Motor neuron (in vitro differentiated cells): Measurements from ENCODE around the gene BRD7. TPM values are rescaled to one million over a fixed set of nuclear protein-coding genes. Genes with fewer than 3 reads are reported as not detected.

Experiments
- ATAC-seq, 8 experiments: fragments of 200-7000 bp; cut with Tn5 transposase; replicated peaks in 6 of 8; 2 replicates each; pipeline ENCODE4 v1.8.0; 2021; ENCODE audit warnings: mild to moderate bottlenecking in 8 of 8, moderate library complexity in 8 of 8
- H3K27ac ChIP-seq, 2 donors: fragments of 250-450 bp; sonication (Bioruptor Pico); 2 replicates each; pipeline ENCODE4 v1.9.0; 2021; ENCODE audit warnings: antibody characterized with exemption in 2 of 2, mild to moderate bottlenecking in 2 of 2, moderate library complexity in 1 of 2
- H3K4me1 ChIP-seq, 2 donors: fragments of 250-450 bp; sonication (Bioruptor Pico); replicated peaks in 1 of 2; 2 replicates each; pipeline ENCODE4 v1.6.1; 2021; ENCODE audit warnings: antibody characterized with exemption in 2 of 2, mild to moderate bottlenecking in 2 of 2, moderate library complexity in 1 of 2
- H3K4me3 ChIP-seq, 5 donors: fragments of 250-450 bp; sonication (Bioruptor Pico); 2 replicates each; pipeline ENCODE4 v1.9.0; 2021; ENCODE audit warnings: antibody characterized with exemption in 5 of 5, mild to moderate bottlenecking in 5 of 5, moderate library complexity in 4 of 5
- WGBS, 10 experiments: fragments of 450-650 bp; shearing (Covaris generic); methylation state at CpG; one replicate each; pipeline ENCODE4 v1.0.0; 2022; 5-methylcytosine and 5-hydroxymethylcytosine counted together
- in situ Hi-C, 9 experiments: fragments of 400-800 bp; cut with MboI; loops; one replicate each; pipeline ENCODE4 v1.15.0; 2021; ENCODE audit warnings: low sequenced_read_pairs in 9 of 9, low pct_unique_long_range_greater_than_20kb in 2 of 9; ENCODE audit not compliant: unreplicated experiment in 9 of 9
- total RNA-seq, 8 experiments: library from RNA; unstranded; fragments of 300-600 nt; gene quantifications; 2 replicates each; pipeline versions ENCODE4 v1.2.3 to v1.2.4, GENCODE V29; 2022

Gene BRD7
- total RNA-seq, 8 experiments from 2014 or later, result 32.5 to 85.4 (median 55.8) TPM

DNA sequence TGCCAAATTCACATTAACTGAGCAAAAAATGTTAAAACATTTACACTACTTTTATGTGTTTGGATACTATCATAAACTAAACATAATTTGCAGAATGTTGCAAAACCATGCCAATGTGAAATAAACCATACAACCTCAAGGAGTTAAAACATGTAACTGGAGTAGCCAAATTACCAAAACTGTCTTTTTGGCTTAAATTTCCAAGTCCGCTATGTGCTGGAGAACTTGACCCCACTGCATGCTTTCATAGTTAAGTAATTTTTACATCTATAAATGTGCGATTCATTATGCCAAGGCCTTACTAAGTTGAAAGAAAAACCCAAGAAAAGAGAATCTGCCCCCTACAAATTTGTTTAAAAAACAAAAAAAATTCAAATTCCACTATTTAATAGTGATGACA, 28.2 kb downstream of the BRD7 start:
- in situ Hi-C loops, result no loop called here
- ATAC-seq, result no peak
- Histone ChIP-seq H3K4me1 (no peaks in the 10 kb centered on the region), H3K4me3 (no peak overlapping the region), H3K27ac (no peak overlapping the region)
- 56 to 100% (median 98%) methylated on average over 1 to 2 of the region's 2 CpGs; no CpG with 5 or more reads in 2 of the 10 experiments for WGBS, 10 experiments

DNA sequence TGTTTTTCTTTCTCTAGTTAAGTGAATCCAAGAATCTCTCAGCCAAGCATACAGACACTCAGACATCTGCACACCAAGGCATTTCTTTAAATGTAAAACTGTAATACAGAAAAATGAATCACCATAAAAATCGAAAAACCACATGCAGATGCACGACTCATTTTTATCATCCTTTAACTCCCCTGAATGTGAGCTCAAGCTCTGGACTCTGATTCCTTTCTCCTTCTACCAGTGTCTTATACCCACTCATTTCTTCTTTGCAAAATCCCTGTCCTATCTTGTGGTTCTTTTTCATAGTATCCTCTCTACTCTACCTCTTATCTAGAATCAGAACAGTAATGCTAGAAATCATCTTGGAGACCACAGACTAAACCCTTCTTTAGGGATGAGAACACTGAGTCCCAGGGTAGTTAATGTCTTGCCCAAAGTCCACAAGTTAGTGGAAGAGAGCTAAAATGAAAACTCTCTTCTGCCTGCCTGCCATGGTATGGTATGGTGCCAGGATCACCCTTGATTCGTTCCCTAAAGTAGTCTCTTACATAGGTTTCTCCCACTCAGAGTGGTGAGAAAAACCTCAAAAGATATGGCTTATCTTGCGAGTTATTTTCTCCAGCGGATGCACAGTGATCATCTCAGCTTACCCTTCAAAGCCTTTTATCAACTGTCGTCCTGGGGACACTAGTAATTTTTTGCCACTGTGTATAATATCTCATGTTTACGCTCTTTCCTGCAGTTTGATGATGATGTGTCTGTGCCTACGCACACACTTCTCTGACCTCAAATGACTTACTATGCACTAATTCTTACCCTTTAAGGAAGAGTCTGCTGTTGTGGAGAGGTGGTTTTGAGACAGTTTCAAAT, 30.2 kb downstream of the BRD7 start:
- peak in 2 of 8 experiments; percentile 16 to 30 for ATAC-seq
- in situ Hi-C loops, result no loop called here
- Histone ChIP-seq H3K4me1 (no peaks in the 10 kb centered on the region), H3K4me3 (no peak overlapping the region), H3K27ac (no peak overlapping the region)
- 0 to 100% (median 91%) methylated on average over 2 to 8 of the region's 8 CpGs; no CpG with 5 or more reads in 1 of the 10 experiments for WGBS, 10 experiments

DNA sequence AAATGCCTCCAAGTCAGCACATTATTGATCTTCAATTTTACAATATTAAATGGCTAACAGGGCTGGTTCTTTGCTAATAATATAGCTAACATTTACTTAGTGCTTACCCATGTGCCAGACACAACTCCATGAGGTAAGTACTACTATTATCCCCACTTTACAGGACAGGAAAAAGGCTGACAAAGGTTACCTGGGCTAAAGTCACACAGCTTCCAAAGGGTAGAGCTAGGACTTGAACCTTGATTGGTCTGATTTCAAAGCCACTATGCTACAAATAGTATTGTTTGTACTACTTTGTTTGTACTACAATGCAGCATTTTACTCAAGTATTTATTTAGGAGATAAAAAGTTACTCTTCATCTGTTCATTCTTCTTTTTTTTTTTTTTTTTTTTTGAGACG, 31.9 kb downstream of the BRD7 start:
- ATAC-seq, result no peak
- no peak overlapping the region for H3K27ac ChIP-seq
- no peak overlapping the region for H3K4me3 ChIP-seq
- in situ Hi-C loops, result no loop called here
- H3K4me1 ChIP-seq, result no peaks in the 10 kb centered on the region
- WGBS, 10 experiments, result 100% methylated on average over 1 of the region's 1 CpG; no CpG with 5 or more reads in 7 of the 10 experiments

DNA sequence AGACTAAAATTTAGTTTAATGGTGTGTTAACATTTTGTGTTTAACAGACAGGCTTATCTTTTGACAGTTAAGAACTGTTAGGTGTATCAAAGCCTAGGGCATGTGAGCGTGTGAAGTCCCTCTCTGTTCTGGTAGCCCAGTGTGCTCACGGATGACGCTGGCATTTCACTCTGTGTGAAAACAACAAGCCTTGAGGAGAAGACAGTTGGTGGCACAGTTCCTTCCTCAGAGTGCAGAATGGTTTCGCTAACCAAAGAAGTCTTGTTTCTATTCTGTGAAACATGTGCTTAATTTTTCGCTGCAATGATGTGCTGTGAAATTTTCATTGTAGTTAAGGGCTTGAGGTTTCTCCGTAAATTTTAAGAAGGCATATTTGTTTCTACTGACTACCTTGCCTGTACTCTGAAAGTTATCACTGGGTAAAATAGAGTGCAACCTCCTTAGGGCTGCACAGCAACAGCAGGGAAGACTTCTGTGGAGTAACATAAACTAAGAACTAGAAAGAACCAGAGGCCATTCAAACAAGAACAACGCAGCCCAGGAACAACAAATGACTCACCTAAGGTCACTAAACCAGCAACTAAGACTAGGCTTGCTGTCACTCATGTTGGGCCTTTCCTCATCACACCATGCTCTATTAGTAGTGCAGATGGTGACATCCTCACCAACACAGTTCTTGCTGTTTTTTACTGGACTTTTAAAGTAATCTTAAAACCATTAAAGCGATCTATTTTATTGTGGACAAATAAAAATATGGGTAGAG, 33.4 kb downstream of the BRD7 start:
- 38 to 100% (median 93%) methylated on average over 1 to 8 of the region's 8 CpGs for WGBS, 10 experiments

DNA sequence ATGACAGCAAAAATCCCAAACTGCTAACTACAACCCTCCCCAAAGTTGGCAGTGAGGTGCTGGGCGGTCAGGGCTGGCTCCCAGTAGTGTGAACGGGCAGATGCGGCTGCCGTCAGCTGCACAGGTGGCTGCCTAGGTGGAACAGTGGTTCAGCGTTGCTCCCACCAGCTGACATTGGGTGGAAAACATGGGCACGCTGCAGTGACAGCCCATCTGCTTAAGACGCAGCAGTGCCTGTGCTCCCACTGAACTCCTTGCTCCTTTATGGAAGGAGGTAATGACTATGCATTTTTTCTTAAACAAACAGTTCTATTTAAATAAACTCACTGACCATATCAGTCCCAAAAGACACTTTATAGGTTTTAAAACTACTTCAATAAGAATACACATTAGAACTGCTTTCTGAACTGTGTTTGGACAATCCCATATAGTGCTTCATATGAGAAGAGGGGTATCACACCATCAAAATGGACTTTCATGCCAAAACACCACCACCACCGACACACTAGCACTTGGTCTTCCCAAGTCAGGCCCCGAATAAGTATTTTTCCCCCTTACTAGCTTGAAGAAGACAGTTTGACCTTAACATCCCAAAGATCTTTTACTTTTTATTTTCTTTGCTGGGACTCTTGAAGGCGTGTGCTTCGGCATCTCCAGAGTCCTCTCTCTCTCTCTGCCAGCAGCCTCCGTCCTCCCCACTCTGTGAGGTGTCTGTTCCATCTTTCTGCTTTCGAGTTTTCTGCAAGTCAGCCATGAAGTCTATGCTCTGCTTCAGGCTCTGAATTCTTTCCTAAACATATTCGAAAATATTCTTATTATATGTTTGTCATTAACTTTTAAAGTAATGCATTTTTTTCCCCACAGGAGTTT, 34.4 kb downstream of the BRD7 start:
- in situ Hi-C loops, result no loop called here
- ATAC-seq, result peak in 1 of 8 experiments; percentile 52
- no peak overlapping the region for H3K4me3 ChIP-seq
- H3K4me1 ChIP-seq, result no peaks in the 10 kb centered on the region
- 66 to 98% (median 92%) methylated on average over 3 to 9 of the region's 14 CpGs for WGBS, 10 experiments
- H3K27ac ChIP-seq, result no peak overlapping the region

More for the DNA sequence above, 33.4 kb downstream of the BRD7 start:
- no peak overlapping the region for H3K4me3 ChIP-seq
- no peak for ATAC-seq
- no peak overlapping the region for H3K27ac ChIP-seq
- in situ Hi-C loops, result no loop called here
- no peaks in the 10 kb centered on the region for H3K4me1 ChIP-seq

DNA sequence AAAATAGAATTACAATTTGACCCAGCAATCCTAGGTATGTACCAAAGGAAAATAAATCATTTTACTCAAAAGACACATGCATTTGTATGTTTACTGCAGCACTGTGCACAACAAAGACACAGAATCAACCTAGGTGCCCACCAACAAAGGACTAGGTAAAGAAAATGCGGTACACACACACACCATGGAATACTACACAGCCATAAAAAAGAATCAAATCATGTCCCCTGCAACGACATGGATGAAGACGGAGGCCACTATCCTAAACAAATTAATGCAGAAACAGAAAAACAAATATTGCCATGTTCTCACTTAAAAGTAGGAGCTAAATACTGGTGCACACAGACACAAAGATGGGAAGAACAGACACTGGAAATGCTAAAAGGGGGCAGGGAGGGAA, 36.2 kb downstream of the BRD7 start:
- ATAC-seq, result no peak
- in situ Hi-C loops, result no loop called here
- 80 to 100% (median 94%) methylated on average over 1 to 3 of the region's 3 CpGs; no CpG with 5 or more reads in 2 of the 10 experiments for WGBS, 10 experiments
- H3K4me3 ChIP-seq, result no peak overlapping the region
- H3K4me1 ChIP-seq, result no peaks in the 10 kb centered on the region
- H3K27ac ChIP-seq, result no peak overlapping the region

DNA sequence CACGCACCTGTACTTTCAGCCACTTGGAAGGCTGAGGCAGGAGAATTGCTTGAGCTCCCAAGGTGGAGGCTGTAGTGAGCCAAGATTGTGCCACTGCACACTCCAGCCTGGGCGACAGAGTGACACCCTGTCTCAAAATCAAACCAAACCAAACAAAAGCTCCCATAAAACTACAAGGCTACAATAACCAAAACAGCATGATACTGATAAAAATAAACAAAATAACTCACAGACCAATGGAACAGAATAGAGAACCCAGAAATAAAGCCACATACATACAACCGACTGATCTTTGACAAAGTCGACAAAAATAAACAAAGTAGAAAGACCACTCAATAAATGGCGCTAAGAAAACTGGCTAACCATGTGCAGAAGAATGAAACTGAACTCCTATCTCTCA, 37.2 kb downstream of the BRD7 start:
- in situ Hi-C loops, result no loop called here
- H3K4me3 ChIP-seq, result no peak overlapping the region
- no peaks in the 10 kb centered on the region for H3K4me1 ChIP-seq
- no peak overlapping the region for H3K27ac ChIP-seq
- no peak for ATAC-seq
- WGBS, 10 experiments, result 50 to 98% (median 85%) methylated on average over 1 to 5 of the region's 5 CpGs; no CpG with 5 or more reads in 4 of the 10 experiments

DNA sequence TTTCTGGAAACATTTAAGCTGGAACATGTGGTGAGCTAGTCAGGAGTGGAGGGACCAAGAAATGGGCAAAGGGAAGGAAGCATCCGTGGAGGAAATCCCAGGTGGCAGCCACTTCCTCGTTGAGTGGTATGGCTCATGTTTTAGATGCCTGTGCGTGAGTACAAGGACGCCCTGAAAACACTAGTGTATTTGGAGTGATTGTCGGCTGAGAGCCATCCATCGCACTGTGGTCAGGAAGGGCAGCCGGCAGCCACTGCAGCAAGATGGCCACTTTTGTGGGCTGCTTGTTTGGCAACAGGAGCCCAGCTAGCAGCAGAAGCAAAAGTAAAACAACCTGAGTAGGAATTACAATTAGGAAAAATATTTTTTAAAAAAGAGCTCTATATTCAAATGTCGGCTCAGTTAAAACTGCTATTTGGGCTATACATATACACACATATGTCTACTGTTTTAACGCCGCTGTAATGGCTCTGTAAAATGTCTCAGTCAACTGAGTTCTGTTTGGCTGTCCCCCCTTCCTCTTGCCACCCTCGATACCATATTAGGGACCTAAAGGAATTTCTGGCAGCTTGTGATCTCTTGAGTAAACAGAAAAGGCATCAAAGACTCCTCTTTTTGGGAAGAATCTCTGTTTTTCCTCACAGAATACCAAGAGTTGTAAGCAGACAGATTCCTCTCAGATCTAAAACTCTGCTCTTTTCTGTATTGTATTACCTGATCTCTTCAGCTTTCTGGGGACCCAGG, 39.2 kb downstream of the BRD7 start:
- no peak for ATAC-seq
- H3K4me1 ChIP-seq, result no peaks in the 10 kb centered on the region
- no peak overlapping the region for H3K4me3 ChIP-seq
- no peak overlapping the region for H3K27ac ChIP-seq
- in situ Hi-C loops, result no loop called here
- 77 to 100% (median 86%) methylated on average over 1 to 9 of the region's 11 CpGs; no CpG with 5 or more reads in 1 of the 10 experiments for WGBS, 10 experiments

DNA sequence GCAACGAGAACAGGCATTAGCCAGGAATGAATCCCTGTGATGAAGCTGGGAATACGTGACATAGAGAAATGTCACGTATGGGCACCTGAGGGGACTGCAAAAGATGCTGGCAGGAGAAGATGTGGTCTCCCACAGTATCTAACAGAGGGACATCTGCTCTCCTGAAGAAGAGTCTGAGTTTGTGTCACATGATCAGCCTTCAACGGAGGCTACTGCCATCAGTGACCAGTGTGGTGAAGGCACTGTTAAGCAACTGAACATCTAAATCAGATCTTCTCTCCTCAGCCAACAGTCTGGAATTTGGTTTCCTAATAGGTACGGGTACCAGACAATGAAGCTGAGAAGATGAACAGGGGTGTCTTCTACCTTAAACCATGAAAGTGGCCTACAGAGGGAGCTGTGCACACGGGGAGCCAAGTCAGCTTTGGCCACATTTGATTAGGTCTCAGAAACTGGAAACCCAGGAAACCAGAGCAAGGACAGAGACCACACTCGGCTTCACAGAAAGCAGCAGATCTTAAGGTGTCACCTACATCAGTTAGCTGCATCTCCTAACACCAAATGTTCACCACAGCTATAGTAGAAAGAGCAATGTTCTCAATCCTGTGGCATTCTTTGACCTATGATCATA, 41.8 kb downstream of the BRD7 start:
- in situ Hi-C loops, result no loop called here
- ATAC-seq, result peak in 4 of 8 experiments; percentile 31 to 79 (median 75)
- WGBS, 10 experiments, result 25 to 100% (median 78%) methylated on average over 1 to 7 of the region's 7 CpGs; no CpG with 5 or more reads in 1 of the 10 experiments

DNA sequence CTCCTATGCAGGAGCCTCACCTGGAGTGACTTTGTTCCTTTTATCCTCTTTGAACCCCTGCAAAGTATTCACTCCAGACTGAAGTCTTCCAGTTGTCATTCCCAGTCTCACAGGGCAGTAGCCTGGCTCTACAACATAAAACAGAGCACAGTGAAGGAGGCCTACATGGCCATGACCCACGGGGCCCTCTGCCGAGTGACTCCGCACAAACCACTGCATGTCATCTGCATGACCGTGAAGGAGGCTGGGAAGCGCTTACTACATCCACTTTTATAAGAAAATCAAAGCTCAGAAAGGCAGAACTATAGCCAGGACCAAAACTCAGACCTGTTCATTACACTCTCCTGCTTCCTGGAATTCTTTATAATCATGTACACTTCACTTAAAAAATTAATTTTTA, 42.5 kb downstream of the BRD7 start:
- no peak for ATAC-seq
- Histone ChIP-seq H3K4me1 (peaks cover 10 to 11% of the 10 kb centered on the region in 2 donors), H3K4me3 (no peak overlapping the region), H3K27ac (no peak overlapping the region)
- 50 to 89% (median 82%) methylated on average over 1 to 5 of the region's 5 CpGs; no CpG with 5 or more reads in 4 of the 10 experiments for WGBS, 10 experiments
- in situ Hi-C loops, result no loop called here

More for the DNA sequence above, 41.8 kb downstream of the BRD7 start:
- no peak overlapping the region for H3K4me3 ChIP-seq
- no peak overlapping the region for H3K27ac ChIP-seq
- peaks cover 10 to 11% of the 10 kb centered on the region in 2 donors for H3K4me1 ChIP-seq

DNA sequence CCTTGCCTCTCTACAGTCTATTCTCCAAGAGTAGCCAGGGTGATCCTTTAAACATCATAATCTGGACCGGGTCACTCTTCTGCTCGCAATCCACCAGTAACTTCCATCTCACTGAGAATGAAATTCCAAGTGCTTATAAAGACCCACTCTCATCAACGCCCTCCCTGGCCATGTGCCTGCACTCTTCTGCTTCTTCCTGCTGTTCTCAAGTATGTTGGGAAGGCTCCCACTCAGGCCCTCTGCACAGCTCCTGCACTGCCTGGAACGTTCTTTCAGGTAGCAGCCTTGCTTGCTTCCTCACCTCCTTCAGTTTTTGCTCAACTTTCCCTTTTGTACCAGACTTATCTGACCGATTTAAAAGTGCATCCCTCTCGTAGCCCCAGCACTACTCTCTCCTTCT, 44.4 kb downstream of the BRD7 start:
- WGBS, 10 experiments, result 79 to 100% (median 95%) methylated on average over 1 to 5 of the region's 6 CpGs; no CpG with 5 or more reads in 1 of the 10 experiments
- in situ Hi-C loops, result no loop called here
- no peak overlapping the region for H3K4me3 ChIP-seq
- no peak overlapping the region for H3K27ac ChIP-seq
- ATAC-seq, result no peak
- H3K4me1 ChIP-seq, result peaks cover 10 to 11% of the 10 kb centered on the region in 2 donors
